K562 (cell line): Measurements from ENCODE around the gene QPRT. TPM values are rescaled to one million over a fixed set of nuclear protein-coding genes. Genes with fewer than 3 reads are reported as not detected.

Source experiments
- GATAD2B ChIP-seq: fragments of 450-650 bp; IDR thresholded peaks from 2 replicates; pipeline ENCODE4 v1.6.1; 2017; ENCODE audit warnings: mild to moderate bottlenecking, borderline replicate concordance
- ILF3 ChIP-seq: fragments of 450-650 bp; IDR thresholded peaks from 2 replicates; pipeline ENCODE4 v1.6.1; 2018; ENCODE audit warnings: antibody characterized with exemption, mild to moderate bottlenecking, moderate library complexity, borderline replicate concordance
- MYNN ChIP-seq, 2 experiments: sonication (generic); formaldehyde crosslinking in 1 of 2; IDR thresholded peaks; 2 replicates each; pipeline versions ENCODE4 v1.5.0 to v1.6.1; 2016 to 2020; ENCODE audit warnings: antibody characterized with exemption in 1 of 2, missing genetic modification reagents in 1 of 2
- TCF3 ChIP-seq: sonication (generic); formaldehyde crosslinking; IDR thresholded peaks from 2 replicates; pipeline ENCODE4 v1.4.0; 2020; ENCODE audit warnings: mild to moderate bottlenecking, missing genetic modification reagents
- ZNF699 ChIP-seq: fragments of 250-450 bp; sonication (Bioruptor Pico); IDR thresholded peaks from 2 replicates; pipeline ENCODE4 v1.8.0; 2021; ENCODE audit warnings: mild to moderate bottlenecking, moderate library complexity; ENCODE audit not compliant: insufficient replicate concordance
- polyA plus RNA-seq, 8 experiments: library from polyadenylated mRNA; depleted of rRNA in 4 of 8; stranded (reverse) in 5 of 8; unstranded in 3 of 8; fragments of >200 nt; fragmentation: Nextera tagmentation in 2 of 8; fragmentation: Illumina TruSeq in 1 of 8; extraction: Ambion mirVana in 2 of 8; extraction: Trizol in 1 of 8; gene quantifications; 2 replicates each; pipeline versions ENCODE4 v1.2.1 to v1.2.3, GENCODE V29; 2011 to 2014; ENCODE audit warnings: inconsistent platforms in 1 of 8, missing spikeins in 1 of 8
- total RNA-seq, 7 experiments: library from RNA; depleted of rRNA in 6 of 7; stranded (reverse); fragments of >200 nt in 6 of 7; fragmentation: Illumina TruSeq in 2 of 7; extraction: Trizol in 2 of 7; gene quantifications; 2 replicates each; pipeline versions ENCODE4 v1.2.1 to v1.2.3, GENCODE V29; 2011 to 2021; ENCODE audit warnings: low replicate concordance in 1 of 7
- TF ChIP-seq, protein P1 (sequence below): fragments of 450-650 bp; IDR thresholded peaks from 2 replicates; pipeline ENCODE4 v1.6.1; 2016; ENCODE audit warnings: low read depth
- TF ChIP-seq, protein P2 (sequence below): sonication (generic); formaldehyde crosslinking; IDR thresholded peaks from 2 replicates; pipeline ENCODE4 v1.8.0; 2022; ENCODE audit warnings: missing genetic modification reagents, mild to moderate bottlenecking, moderate library complexity, borderline replicate concordance
- TF ChIP-seq, protein P3 (sequence below): fragments of 250-450 bp; sonication (Bioruptor Pico); IDR thresholded peaks from 2 replicates; pipeline ENCODE4 v1.4.0; 2020; ENCODE audit warnings: mild to moderate bottlenecking
- TF ChIP-seq, protein P4 (sequence below): fragments of 200-400 bp; formaldehyde crosslinking; IDR thresholded peaks from 2 replicates; pipeline ENCODE4 v1.6.1; 2017; ENCODE audit warnings: mild to moderate bottlenecking, low read depth, low read length, moderate library complexity
- TF ChIP-seq, protein P5 (sequence below): sonication (generic); formaldehyde crosslinking; IDR thresholded peaks from 2 replicates; pipeline ENCODE4 v1.9.0; 2022; ENCODE audit warnings: mild to moderate bottlenecking, missing genetic modification reagents

The QPRT gene
- total and polyA plus RNA-seq, 9 of the 15 experiments (the other 6 are each of a cell fraction or from before 2014, with no cell fraction given), result 7.7 to 112 (median 64.1) TPM

DNA sequence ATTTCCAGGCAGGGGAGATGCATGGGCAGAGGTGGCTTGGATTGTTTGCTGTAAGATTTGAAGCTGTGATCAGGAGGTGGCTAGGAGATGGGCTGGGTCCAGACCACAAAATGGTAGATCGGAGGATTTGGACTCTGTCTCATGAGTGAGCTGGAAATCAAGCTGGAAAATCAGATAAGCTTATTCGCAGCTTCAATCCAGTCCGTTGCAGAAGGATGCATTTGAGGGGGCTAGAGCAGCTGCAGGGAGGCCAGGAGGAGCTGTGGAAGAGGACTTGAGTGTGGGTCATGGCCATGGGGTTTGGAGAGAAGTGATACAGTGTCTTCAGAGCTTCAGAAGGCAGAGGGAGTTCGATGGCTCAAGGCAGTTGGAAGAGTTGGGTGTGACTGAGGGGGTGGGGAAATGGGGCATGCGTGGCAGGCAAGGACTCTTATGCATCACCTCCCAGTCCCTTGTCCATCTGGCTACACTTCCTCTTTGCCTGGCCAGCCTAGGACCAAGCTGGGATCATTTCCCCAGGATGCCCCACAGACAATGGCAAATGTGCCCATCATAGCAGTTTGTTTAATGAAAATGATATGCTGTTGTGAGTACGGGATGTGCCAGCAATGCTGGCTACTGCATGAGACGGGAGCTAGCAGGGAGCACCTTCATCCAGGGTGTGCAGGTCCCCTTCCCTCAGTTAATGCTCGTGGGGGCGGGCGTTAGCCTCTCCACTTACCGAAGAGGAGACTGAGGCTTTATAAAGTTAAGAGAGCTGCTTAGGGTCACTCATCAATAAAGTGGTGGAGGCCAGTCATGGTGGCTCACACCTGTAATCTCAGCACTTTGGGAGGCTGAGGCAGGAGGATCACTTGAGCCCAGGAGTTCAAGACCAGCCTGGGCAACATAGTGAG lies 20.6 kb downstream of the QPRT start (continued):
- TF ChIP-seq, protein P1, sequence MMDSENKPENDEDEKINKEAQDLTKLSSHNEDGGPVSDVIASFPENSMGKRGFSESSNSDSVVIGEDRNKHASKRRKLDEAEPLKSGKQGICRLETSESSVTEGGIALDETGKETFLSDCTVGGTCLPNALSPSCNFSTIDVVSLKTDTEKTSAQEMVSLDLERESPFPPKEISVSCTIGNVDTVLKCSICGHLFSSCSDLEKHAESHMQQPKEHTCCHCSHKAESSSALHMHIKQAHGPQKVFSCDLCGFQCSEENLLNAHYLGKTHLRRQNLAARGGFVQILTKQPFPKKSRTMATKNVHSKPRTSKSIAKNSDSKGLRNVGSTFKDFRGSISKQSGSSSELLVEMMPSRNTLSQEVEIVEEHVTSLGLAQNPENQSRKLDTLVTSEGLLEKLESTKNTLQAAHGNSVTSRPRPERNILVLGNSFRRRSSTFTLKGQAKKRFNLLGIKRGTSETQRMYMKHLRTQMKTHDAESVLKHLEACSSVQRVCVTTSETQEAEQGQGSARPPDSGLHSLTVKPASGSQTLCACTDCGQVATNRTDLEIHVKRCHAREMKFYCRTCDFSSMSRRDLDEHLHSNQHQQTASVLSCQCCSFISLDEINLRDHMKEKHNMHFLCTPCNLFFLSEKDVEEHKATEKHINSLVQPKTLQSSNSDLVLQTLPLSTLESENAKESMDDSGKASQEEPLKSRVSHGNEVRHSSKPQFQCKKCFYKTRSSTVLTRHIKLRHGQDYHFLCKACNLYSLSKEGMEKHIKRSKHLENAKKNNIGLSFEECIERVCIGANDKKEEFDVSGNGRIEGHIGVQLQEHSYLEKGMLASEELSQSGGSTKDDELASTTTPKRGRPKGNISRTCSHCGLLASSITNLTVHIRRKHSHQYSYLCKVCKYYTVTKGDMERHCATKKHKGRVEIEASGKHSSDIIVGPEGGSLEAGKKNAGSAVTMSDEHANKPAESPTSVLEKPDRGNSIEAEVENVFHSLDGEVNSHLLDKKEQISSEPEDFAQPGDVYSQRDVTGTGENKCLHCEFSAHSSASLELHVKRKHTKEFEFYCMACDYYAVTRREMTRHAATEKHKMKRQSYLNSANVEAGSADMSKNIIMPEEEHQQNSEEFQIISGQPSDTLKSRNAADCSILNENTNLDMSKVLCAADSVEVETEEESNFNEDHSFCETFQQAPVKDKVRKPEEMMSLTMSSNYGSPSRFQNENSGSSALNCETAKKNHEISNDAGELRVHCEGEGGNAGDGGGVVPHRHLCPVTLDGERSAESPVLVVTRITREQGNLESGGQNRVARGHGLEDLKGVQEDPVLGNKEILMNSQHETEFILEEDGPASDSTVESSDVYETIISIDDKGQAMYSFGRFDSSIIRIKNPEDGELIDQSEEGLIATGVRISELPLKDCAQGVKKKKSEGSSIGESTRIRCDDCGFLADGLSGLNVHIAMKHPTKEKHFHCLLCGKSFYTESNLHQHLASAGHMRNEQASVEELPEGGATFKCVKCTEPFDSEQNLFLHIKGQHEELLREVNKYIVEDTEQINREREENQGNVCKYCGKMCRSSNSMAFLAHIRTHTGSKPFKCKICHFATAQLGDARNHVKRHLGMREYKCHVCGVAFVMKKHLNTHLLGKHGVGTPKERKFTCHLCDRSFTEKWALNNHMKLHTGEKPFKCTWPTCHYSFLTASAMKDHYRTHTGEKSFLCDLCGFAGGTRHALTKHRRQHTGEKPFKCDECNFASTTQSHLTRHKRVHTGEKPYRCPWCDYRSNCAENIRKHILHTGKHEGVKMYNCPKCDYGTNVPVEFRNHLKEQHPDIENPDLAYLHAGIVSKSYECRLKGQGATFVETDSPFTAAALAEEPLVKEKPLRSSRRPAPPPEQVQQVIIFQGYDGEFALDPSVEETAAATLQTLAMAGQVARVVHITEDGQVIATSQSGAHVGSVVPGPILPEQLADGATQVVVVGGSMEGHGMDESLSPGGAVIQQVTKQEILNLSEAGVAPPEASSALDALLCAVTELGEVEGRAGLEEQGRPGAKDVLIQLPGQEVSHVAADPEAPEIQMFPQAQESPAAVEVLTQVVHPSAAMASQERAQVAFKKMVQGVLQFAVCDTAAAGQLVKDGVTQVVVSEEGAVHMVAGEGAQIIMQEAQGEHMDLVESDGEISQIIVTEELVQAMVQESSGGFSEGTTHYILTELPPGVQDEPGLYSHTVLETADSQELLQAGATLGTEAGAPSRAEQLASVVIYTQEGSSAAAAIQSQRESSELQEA, result no peak
- TF ChIP-seq, protein P2, sequence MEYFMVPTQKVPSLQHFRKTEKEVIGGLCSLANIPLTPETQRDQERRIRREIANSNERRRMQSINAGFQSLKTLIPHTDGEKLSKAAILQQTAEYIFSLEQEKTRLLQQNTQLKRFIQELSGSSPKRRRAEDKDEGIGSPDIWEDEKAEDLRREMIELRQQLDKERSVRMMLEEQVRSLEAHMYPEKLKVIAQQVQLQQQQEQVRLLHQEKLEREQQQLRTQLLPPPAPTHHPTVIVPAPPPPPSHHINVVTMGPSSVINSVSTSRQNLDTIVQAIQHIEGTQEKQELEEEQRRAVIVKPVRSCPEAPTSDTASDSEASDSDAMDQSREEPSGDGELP, result 0 out of 2 replicates have a peak, but pooled peaks have one; percentile 11
- TF ChIP-seq MYNN (IDR thresholded peaks at IDR 0.05), result peak; percentile 74; the same call in 1 of the 2 replicates
- TF ChIP-seq MYNN (CRISPR knock-in tag; IDR thresholded peaks at IDR 0.05), result no peak
- TF ChIP-seq, protein P3, sequence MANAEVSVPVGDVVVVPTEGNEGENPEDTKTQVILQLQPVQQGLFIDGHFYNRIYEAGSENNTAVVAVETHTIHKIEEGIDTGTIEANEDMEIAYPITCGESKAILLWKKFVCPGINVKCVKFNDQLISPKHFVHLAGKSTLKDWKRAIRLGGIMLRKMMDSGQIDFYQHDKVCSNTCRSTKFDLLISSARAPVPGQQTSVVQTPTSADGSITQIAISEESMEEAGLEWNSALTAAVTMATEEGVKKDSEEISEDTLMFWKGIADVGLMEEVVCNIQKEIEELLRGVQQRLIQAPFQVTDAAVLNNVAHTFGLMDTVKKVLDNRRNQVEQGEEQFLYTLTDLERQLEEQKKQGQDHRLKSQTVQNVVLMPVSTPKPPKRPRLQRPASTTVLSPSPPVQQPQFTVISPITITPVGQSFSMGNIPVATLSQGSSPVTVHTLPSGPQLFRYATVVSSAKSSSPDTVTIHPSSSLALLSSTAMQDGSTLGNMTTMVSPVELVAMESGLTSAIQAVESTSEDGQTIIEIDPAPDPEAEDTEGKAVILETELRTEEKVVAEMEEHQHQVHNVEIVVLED, result no peak
- TF ChIP-seq TCF3, result peak; percentile 6; the same call in 1 of the 2 replicates
- TF ChIP-seq GATAD2B, result no peak
- TF ChIP-seq ILF3, result no peak
- TF ChIP-seq, protein P4, sequence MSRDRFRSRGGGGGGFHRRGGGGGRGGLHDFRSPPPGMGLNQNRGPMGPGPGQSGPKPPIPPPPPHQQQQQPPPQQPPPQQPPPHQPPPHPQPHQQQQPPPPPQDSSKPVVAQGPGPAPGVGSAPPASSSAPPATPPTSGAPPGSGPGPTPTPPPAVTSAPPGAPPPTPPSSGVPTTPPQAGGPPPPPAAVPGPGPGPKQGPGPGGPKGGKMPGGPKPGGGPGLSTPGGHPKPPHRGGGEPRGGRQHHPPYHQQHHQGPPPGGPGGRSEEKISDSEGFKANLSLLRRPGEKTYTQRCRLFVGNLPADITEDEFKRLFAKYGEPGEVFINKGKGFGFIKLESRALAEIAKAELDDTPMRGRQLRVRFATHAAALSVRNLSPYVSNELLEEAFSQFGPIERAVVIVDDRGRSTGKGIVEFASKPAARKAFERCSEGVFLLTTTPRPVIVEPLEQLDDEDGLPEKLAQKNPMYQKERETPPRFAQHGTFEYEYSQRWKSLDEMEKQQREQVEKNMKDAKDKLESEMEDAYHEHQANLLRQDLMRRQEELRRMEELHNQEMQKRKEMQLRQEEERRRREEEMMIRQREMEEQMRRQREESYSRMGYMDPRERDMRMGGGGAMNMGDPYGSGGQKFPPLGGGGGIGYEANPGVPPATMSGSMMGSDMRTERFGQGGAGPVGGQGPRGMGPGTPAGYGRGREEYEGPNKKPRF, result no peak
- TF ChIP-seq, protein P5, sequence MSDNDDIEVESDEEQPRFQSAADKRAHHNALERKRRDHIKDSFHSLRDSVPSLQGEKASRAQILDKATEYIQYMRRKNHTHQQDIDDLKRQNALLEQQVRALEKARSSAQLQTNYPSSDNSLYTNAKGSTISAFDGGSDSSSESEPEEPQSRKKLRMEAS (CRISPR knock-in tag), result 0 out of 2 replicates have a peak, but pooled peaks have one; percentile 29
- no peak for TF ChIP-seq ZNF699
